Activated naive CD4-positive, alpha-beta T cell treated with anti-CD3 and anti-CD28 coated beads for 36 hours (primary cell): ENCODE data around the gene PUM1. TPM values are rescaled to one million over a fixed set of nuclear protein-coding genes. Genes with fewer than 3 reads are reported as not detected.

Experiments
- CTCF ChIA-PET: fragments of 350-600 bp; sonication (Branson Sonifier 250); formaldehyde crosslinking; loops from one replicate; lab custom pipeline; 2021; ENCODE audit warnings: antibody characterized with exemption; lab: Charles Lee
- DNase-seq: peaks from one replicate; pipeline ENCODE4 v3.0.0-alpha.2; 2020
- H3K27ac Mint-ChIP-seq: one replicate; pipeline ENCODE4 v1.8.0; 2021; ENCODE audit warnings: mild to moderate bottlenecking, mixed read lengths
- H3K27me3 Mint-ChIP-seq: one replicate; pipeline ENCODE4 v1.8.0; 2021; ENCODE audit warnings: low read depth, mixed read lengths
- H3K36me3 Mint-ChIP-seq: one replicate; pipeline ENCODE4 v1.8.0; 2021; ENCODE audit warnings: low read depth, mixed read lengths
- H3K4me1 Mint-ChIP-seq: one replicate; pipeline ENCODE4 v1.8.0; 2021; ENCODE audit warnings: low read depth, mixed read lengths
- H3K4me3 Mint-ChIP-seq: one replicate; pipeline ENCODE4 v1.8.0; 2021; ENCODE audit warnings: mild to moderate bottlenecking, moderate library complexity, mixed read lengths
- H3K9me3 Mint-ChIP-seq: one replicate; pipeline ENCODE4 v1.8.0; 2021; ENCODE audit warnings: mixed read lengths
- intact Hi-C: fragments of 100-400 bp; cut with micrococcal nuclease; formaldehyde crosslinking; loops from one replicate; pipeline ENCODE4 v1.15.1; 2023
- total RNA-seq, 2 experiments: library from RNA; stranded (reverse); gene quantifications; one replicate each; pipeline ENCODE4 v1.2.3, GENCODE V29; 2021

PUM1 gene
- total RNA-seq, 2 experiments from 2014 or later = 84.9 to 89.7 TPM

GRCh38 chr1:31016868-31017267 is 48.6 kb downstream of the PUM1 start:
- intact Hi-C loops = no loop called here
- Mint-ChIP-seq H3K36me3 (peaks cover 9% of the 10 kb centered on the region), H3K4me3 (no peak overlapping the region), H3K4me1 (peaks cover 64% of the 10 kb centered on the region), H3K9me3 (no peaks in the 10 kb centered on the region), H3K27ac (no peak overlapping the region), H3K27me3 (no peaks in the 10 kb centered on the region)
- no peak for DNase-seq
- CTCF ChIA-PET = interaction anchor here (0.7 kb wide), 1 partner anchor 261 kb away, joined by 3 read pairs; no protein-coding TSS in a partner anchor

GRCh38 chr1:31013187-31013864 is 52.2 kb downstream of the PUM1 start:
- Mint-ChIP-seq H3K4me1 (peaks cover 62% of the 10 kb centered on the region), H3K36me3 (peaks cover 6% of the 10 kb centered on the region), H3K4me3 (no peak overlapping the region), H3K27me3 (no peaks in the 10 kb centered on the region), H3K9me3 (no peaks in the 10 kb centered on the region), H3K27ac (peak overlapping the region; percentile 60)
- DNase-seq = no peak
- CTCF ChIA-PET = interaction anchor here (0.6 kb wide), 1 partner anchor 91 kb away, joined by 4 read pairs; no protein-coding TSS in a partner anchor
- intact Hi-C loops = loop anchor here (5.0 kb wide), 1 partner anchor 261 kb away; no protein-coding TSS in a partner anchor

GRCh38 chr1:31012210-31012924 is 53.1 kb downstream of the PUM1 start:
- Mint-ChIP-seq H3K4me3 (no peak overlapping the region), H3K27me3 (no peaks in the 10 kb centered on the region), H3K27ac (no peak overlapping the region), H3K9me3 (no peaks in the 10 kb centered on the region), H3K36me3 (peaks cover 8% of the 10 kb centered on the region), H3K4me1 (peaks cover 66% of the 10 kb centered on the region)
- CTCF ChIA-PET = no interaction called here
- intact Hi-C loops = loop anchor here (5.0 kb wide), 1 partner anchor 260 kb away; no protein-coding TSS in a partner anchor
- no peak for DNase-seq

GRCh38 chr1:31011719-31012118 is 53.8 kb downstream of the PUM1 start:
- Mint-ChIP-seq H3K9me3 (no peaks in the 10 kb centered on the region), H3K27me3 (no peaks in the 10 kb centered on the region), H3K36me3 (peaks cover 9% of the 10 kb centered on the region), H3K27ac (peak overlapping the region; percentile 28), H3K4me3 (no peak overlapping the region), H3K4me1 (peaks cover 61% of the 10 kb centered on the region)
- CTCF ChIA-PET = interaction anchor here (0.8 to 1.1 kb wide), 2 partner anchors 35 to 42 kb away, joined by 3 to 4 read pairs; no protein-coding TSS in a partner anchor
- no peak for DNase-seq
- intact Hi-C loops = loop anchor here (2.0 to 5.0 kb wide), 2 partner anchors 23 to 259 kb away; no protein-coding TSS in a partner anchor

- CTCF ChIA-PET = interaction anchor here (1.0 kb wide), 1 partner anchor 26 kb away, joined by 3 read pairs; no protein-coding TSS in a partner anchor
- no peaks in the 10 kb centered on the region for H3K27me3 Mint-ChIP-seq
- DNase-seq = peak; percentile 70
- peak overlapping the region; percentile 81 for H3K27ac Mint-ChIP-seq
- no peaks in the 10 kb centered on the region for H3K9me3 Mint-ChIP-seq
- H3K4me1 Mint-ChIP-seq = peaks cover 61% of the 10 kb centered on the region
- H3K36me3 Mint-ChIP-seq = peaks cover 16% of the 10 kb centered on the region
- intact Hi-C loops = loop anchor here (1.0 to 5.0 kb wide), 6 partner anchors 9 to 258 kb away; partner anchors contain the start of gene PUM1
- no peak overlapping the region for H3K4me3 Mint-ChIP-seq
These were observed 55.2 kb downstream of the PUM1 start for GRCh38 chr1:31010086-31010989.

GRCh38 chr1:31007462-31007991 is 58.0 kb downstream of the PUM1 start:
- CTCF ChIA-PET = no interaction called here
- no peaks in the 10 kb centered on the region for H3K9me3 Mint-ChIP-seq
- H3K27me3 Mint-ChIP-seq = no peaks in the 10 kb centered on the region
- DNase-seq = no peak
- H3K4me3 Mint-ChIP-seq = no peak overlapping the region
- peaks cover 52% of the 10 kb centered on the region for H3K4me1 Mint-ChIP-seq
- H3K36me3 Mint-ChIP-seq = peaks cover 30% of the 10 kb centered on the region
- H3K27ac Mint-ChIP-seq = no peak overlapping the region
- intact Hi-C loops = no loop called here

GRCh38 chr1:31006747-31007146 is 58.8 kb downstream of the PUM1 start:
- intact Hi-C loops = no loop called here
- no peak overlapping the region for H3K4me3 Mint-ChIP-seq
- H3K4me1 Mint-ChIP-seq = peaks cover 46% of the 10 kb centered on the region
- H3K27me3 Mint-ChIP-seq = no peaks in the 10 kb centered on the region
- H3K36me3 Mint-ChIP-seq = peaks cover 30% of the 10 kb centered on the region
- DNase-seq = no peak
- H3K9me3 Mint-ChIP-seq = no peaks in the 10 kb centered on the region
- CTCF ChIA-PET = no interaction called here
- H3K27ac Mint-ChIP-seq = no peak overlapping the region

GRCh38 chr1:31005617-31006166 is 59.8 kb downstream of the PUM1 start:
- no peaks in the 10 kb centered on the region for H3K9me3 Mint-ChIP-seq
- no peaks in the 10 kb centered on the region for H3K27me3 Mint-ChIP-seq
- no peak overlapping the region for H3K27ac Mint-ChIP-seq
- H3K4me3 Mint-ChIP-seq = no peak overlapping the region
- CTCF ChIA-PET = no interaction called here
- H3K36me3 Mint-ChIP-seq = peaks cover 35% of the 10 kb centered on the region
- peaks cover 43% of the 10 kb centered on the region for H3K4me1 Mint-ChIP-seq
- no peak for DNase-seq
- intact Hi-C loops = no loop called here

- H3K4me3 Mint-ChIP-seq = no peak overlapping the region
- H3K27ac Mint-ChIP-seq = no peak overlapping the region
- H3K9me3 Mint-ChIP-seq = no peaks in the 10 kb centered on the region
- H3K27me3 Mint-ChIP-seq = no peaks in the 10 kb centered on the region
- no peak for DNase-seq
- H3K4me1 Mint-ChIP-seq = peaks cover 39% of the 10 kb centered on the region
- CTCF ChIA-PET = no interaction called here
- peaks cover 37% of the 10 kb centered on the region for H3K36me3 Mint-ChIP-seq
- intact Hi-C loops = no loop called here
These were observed 60.3 kb downstream of the PUM1 start for GRCh38 chr1:31005198-31005597.

- H3K4me1 Mint-ChIP-seq = peaks cover 30% of the 10 kb centered on the region
- no peak overlapping the region for H3K27ac Mint-ChIP-seq
- H3K36me3 Mint-ChIP-seq = peaks cover 40% of the 10 kb centered on the region
- no peak overlapping the region for H3K4me3 Mint-ChIP-seq
- H3K27me3 Mint-ChIP-seq = no peaks in the 10 kb centered on the region
- H3K9me3 Mint-ChIP-seq = no peaks in the 10 kb centered on the region
- CTCF ChIA-PET = interaction anchor here (0.5 to 0.9 kb wide), 2 partner anchors 9 to 152 kb away, joined by 3 to 5 read pairs; no protein-coding TSS in a partner anchor
- no peak for DNase-seq
- intact Hi-C loops = no loop called here
These were observed 61.3 kb downstream of the PUM1 start for GRCh38 chr1:31004231-31004621.

- Mint-ChIP-seq H3K9me3 (no peaks in the 10 kb centered on the region), H3K27ac (no peak overlapping the region), H3K27me3 (no peaks in the 10 kb centered on the region), H3K36me3 (peaks cover 40% of the 10 kb centered on the region), H3K4me1 (peaks cover 31% of the 10 kb centered on the region), H3K4me3 (no peak overlapping the region)
- CTCF ChIA-PET = interaction anchor here (0.5 to 0.9 kb wide), 2 partner anchors 9 to 153 kb away, joined by 3 to 5 read pairs; no protein-coding TSS in a partner anchor
- DNase-seq = no peak
- intact Hi-C loops = no loop called here
These were observed 61.8 kb downstream of the PUM1 start for GRCh38 chr1:31003613-31004230.
